Lower leg skin (tissue), 3 donors: ENCODE measurements around the gene TMCC2.

Experiments used
- POLR2A ChIP-seq, 2 donors: fragments of 450-650 bp; IDR thresholded peaks; one replicate each; pipeline ENCODE4 v1.6.1; 2016 to 2017; ENCODE audit warnings: antibody characterized with exemption in 2 of 2, mild to moderate bottlenecking in 1 of 2, moderate library complexity in 1 of 2
- TF ChIP-seq, protein P1 (sequence below), 3 donors: fragments of 450-650 bp; IDR thresholded peaks; one replicate each; pipeline ENCODE4 v1.5.1; 2016; ENCODE audit warnings: antibody characterized with exemption in 3 of 3, mild to moderate bottlenecking in 3 of 3, moderate library complexity in 2 of 3

DNA sequence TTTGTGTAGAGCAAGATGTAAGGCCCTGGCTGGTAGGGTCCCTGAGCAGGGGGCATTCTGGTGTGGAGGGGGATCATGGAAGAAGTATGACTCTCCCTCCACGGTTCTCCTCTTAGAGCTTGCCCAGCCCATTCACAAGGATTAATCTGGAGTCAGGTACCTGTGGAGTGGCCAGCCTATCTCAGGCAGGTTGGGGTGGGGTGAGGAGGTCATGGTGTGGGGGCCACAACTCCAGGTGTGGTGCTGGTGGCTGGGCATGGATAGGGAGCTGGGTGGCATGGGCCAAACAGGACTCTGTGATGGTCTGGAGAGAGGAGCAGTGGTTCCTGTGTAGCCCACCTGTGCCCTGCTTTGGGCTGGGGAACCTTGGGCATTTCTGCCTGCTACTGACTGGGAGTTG, 32.3 kb downstream of the TMCC2 start:
- no peak for TF ChIP-seq POLR2A (IDR thresholded peaks at IDR 0.05)
- TF ChIP-seq, protein P1, sequence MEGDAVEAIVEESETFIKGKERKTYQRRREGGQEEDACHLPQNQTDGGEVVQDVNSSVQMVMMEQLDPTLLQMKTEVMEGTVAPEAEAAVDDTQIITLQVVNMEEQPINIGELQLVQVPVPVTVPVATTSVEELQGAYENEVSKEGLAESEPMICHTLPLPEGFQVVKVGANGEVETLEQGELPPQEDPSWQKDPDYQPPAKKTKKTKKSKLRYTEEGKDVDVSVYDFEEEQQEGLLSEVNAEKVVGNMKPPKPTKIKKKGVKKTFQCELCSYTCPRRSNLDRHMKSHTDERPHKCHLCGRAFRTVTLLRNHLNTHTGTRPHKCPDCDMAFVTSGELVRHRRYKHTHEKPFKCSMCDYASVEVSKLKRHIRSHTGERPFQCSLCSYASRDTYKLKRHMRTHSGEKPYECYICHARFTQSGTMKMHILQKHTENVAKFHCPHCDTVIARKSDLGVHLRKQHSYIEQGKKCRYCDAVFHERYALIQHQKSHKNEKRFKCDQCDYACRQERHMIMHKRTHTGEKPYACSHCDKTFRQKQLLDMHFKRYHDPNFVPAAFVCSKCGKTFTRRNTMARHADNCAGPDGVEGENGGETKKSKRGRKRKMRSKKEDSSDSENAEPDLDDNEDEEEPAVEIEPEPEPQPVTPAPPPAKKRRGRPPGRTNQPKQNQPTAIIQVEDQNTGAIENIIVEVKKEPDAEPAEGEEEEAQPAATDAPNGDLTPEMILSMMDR (IDR thresholded peaks at IDR 0.05) = no peak
